HCT116 (cell line): ENCODE data around the gene GNAT1. TPM values are rescaled to one million over a fixed set of nuclear protein-coding genes. Genes with fewer than 3 reads are reported as not detected.
A peak's percentile ranks its signal among the peaks of the same experiment; 100 is the strongest.

Source experiments
- ATAC-seq: fragments of 200-7000 bp; cut with Tn5 transposase; 2 replicates; pipeline ENCODE4 v1.9.1; 2020; ENCODE audit warnings: mild to moderate bottlenecking, moderate library complexity
- BruUV-seq: library from RNA; stranded (reverse); fragments of 400-500 nt; replicated peaks from 2 replicates; lab custom pipeline; 2021; lab: Mats Ljungman, UMichigan
- CTCF ChIA-PET: fragments of 300-600 bp; sonication (Branson Sonifier 250); formaldehyde crosslinking; loops from one replicate; lab custom pipeline; 2021; ENCODE audit warnings: antibody characterized with exemption; lab: Charles Lee
- POLR2A ChIA-PET: fragments of 300-600, 350-600 bp; sonication (Branson Sonifier 250); formaldehyde crosslinking; loops from one replicate; lab custom pipeline; 2021; ENCODE audit warnings: antibody characterized with exemption; lab: Charles Lee
- RAD21 ChIA-PET, 2 experiments: fragments of 300-600 bp; sonication (Branson Sonifier 250); formaldehyde crosslinking; loops; one replicate each; lab custom pipeline; 2023; ENCODE audit warnings: low total read pairs in 2 of 2; ENCODE audit not compliant: uncharacterized antibody in 2 of 2, unreplicated experiment in 2 of 2, low non-redundant PET in 1 of 2; lab: Charles Lee
- DNase-seq: peaks from one replicate; pipeline ENCODE4 v3.0.0-alpha.2; 2010; ENCODE audit warnings: low read depth, low spot score
- H2AFZ ChIP-seq: fragments of 200-600 bp; shearing (Covaris generic), sonication (generic); 2 replicates; pipeline ENCODE4 v1.6.1; 2017; ENCODE audit warnings: low read depth, mixed run types, mixed read lengths, antibody characterized with exemption, low read length; ENCODE audit not compliant: poor library complexity, severe bottlenecking
- H3K27ac ChIP-seq: 2 replicates; pipeline ENCODE4 v1.5.1; 2012; ENCODE audit warnings: low read depth, low read length
- H3K27me3 ChIP-seq: fragments of 200-600 bp; sonication (generic); 2 replicates; pipeline ENCODE4 v1.6.1; 2016; ENCODE audit warnings: mixed run types, low read length, mixed read lengths; ENCODE audit not compliant: insufficient read depth
- H3K36me3 ChIP-seq, 2 experiments: fragments of 200-500 bp in 1 of 2; fragments of 200-600 bp in 1 of 2; sonication (Bioruptor generic) in 1 of 2; sonication (generic) in 1 of 2; 2 replicates each; pipeline versions ENCODE4 v1.5.1 to v1.6.1; 2014 to 2016; ENCODE audit warnings: low read length in 2 of 2, inconsistent platforms in 1 of 2, mixed read lengths in 1 of 2, mixed run types in 1 of 2; ENCODE audit not compliant: insufficient read depth in 2 of 2, control insufficient read depth in 1 of 2
- H3K4me1 ChIP-seq, 2 experiments: fragments of 200-600 bp in 1 of 2; sonication (generic) in 1 of 2; 2 replicates each; pipeline versions ENCODE4 v1.5.1 to v1.6.1; 2012 to 2017; ENCODE audit warnings: low read length in 2 of 2, inconsistent platforms in 1 of 2, mild to moderate bottlenecking in 1 of 2, mixed read lengths in 1 of 2, mixed run types in 1 of 2, moderate library complexity in 1 of 2; ENCODE audit not compliant: insufficient read depth in 2 of 2, control insufficient read depth in 1 of 2
- H3K4me2 ChIP-seq: fragments of 200-600 bp; sonication (generic); 2 replicates; pipeline ENCODE4 v1.6.1; 2017; ENCODE audit warnings: mixed run types, low read length, mixed read lengths
- H3K4me3 ChIP-seq, 2 experiments: fragments of 200-600 bp in 1 of 2; sonication (generic) in 1 of 2; replicated peaks in 1 of 2; 2 replicates each; pipeline ENCODE4 v1.5.1; 2011 to 2016; ENCODE audit warnings: low read length in 2 of 2, control low read depth in 1 of 2, low read depth in 1 of 2, mild to moderate bottlenecking in 1 of 2, mixed read lengths in 1 of 2, mixed run types in 1 of 2
- H3K79me2 ChIP-seq: fragments of 200-600 bp; sonication (generic); 2 replicates; pipeline ENCODE4 v1.6.1; 2017; ENCODE audit warnings: mild to moderate bottlenecking, mixed run types, low read length, moderate library complexity, mixed read lengths; ENCODE audit not compliant: insufficient read depth
- H3K9ac ChIP-seq: fragments of 200-600 bp; sonication (generic); 2 replicates; pipeline ENCODE4 v1.6.1; 2016; ENCODE audit warnings: low read length, mixed read lengths
- H3K9me2 ChIP-seq: fragments of 200-600 bp; sonication (generic), shearing (Covaris generic); 2 replicates; pipeline ENCODE4 v1.6.1; 2017; ENCODE audit warnings: mixed run types, mild to moderate bottlenecking, moderate library complexity; ENCODE audit not compliant: insufficient read depth
- H3K9me3 ChIP-seq, 2 experiments: fragments of 200-500 bp in 1 of 2; fragments of 200-600 bp in 1 of 2; sonication (Bioruptor generic) in 1 of 2; sonication (generic) in 1 of 2; 2 replicates each; pipeline ENCODE4 v1.6.1; 2014 to 2017; ENCODE audit warnings: low read length in 2 of 2, mixed read lengths in 2 of 2, inconsistent platforms in 1 of 2, low read depth in 1 of 2, mild to moderate bottlenecking in 1 of 2, mixed run types in 1 of 2, moderate library complexity in 1 of 2; ENCODE audit not compliant: control insufficient read depth in 1 of 2, insufficient read depth in 1 of 2
- H4K20me1 ChIP-seq: fragments of 200-600 bp; sonication (generic), shearing (Covaris generic); 2 replicates; pipeline ENCODE4 v1.6.1; 2017; ENCODE audit warnings: mixed run types, mild to moderate bottlenecking, moderate library complexity; ENCODE audit not compliant: insufficient read depth
- CBX3 ChIP-seq: IDR thresholded peaks from 2 replicates; pipeline ENCODE4 v1.6.1; 2012; ENCODE audit warnings: low read depth
- CEBPB ChIP-seq: IDR thresholded peaks from 2 replicates; pipeline ENCODE4 v1.6.1; 2012; ENCODE audit warnings: low read depth
- EGR1 ChIP-seq: IDR thresholded peaks from 2 replicates; pipeline ENCODE4 v1.6.1; 2012; ENCODE audit warnings: low read depth
- ELF1 ChIP-seq: IDR thresholded peaks from 2 replicates; pipeline ENCODE4 v1.6.1; 2012; ENCODE audit warnings: low read depth, borderline replicate concordance
- EZH2 ChIP-seq: fragments of 200-600 bp; sonication (generic); IDR thresholded peaks from 2 replicates; pipeline ENCODE4 v1.6.1; 2017; ENCODE audit warnings: antibody characterized with exemption, mixed run types
- FOSL1 ChIP-seq: IDR thresholded peaks from 2 replicates; pipeline ENCODE4 v1.6.1; 2012; ENCODE audit warnings: low read depth
- JUND ChIP-seq: IDR thresholded peaks from 2 replicates; pipeline ENCODE4 v1.6.1; 2012
- POLR2A ChIP-seq: IDR thresholded peaks from 2 replicates; pipeline ENCODE4 v1.7.0; 2011; ENCODE audit warnings: borderline replicate concordance; ENCODE audit not compliant: insufficient read depth, insufficient read length; ENCODE audit errors: extremely low read depth
- POLR2AphosphoS5 ChIP-seq: IDR thresholded peaks from 2 replicates; pipeline ENCODE4 v1.6.1; 2011; ENCODE audit warnings: mild to moderate bottlenecking, low read depth, low read length, moderate library complexity
- RAD21 ChIP-seq: IDR thresholded peaks from 2 replicates; pipeline ENCODE4 v1.6.1; 2012; ENCODE audit warnings: low read depth, mild to moderate bottlenecking
- SP1 ChIP-seq: IDR thresholded peaks from 2 replicates; pipeline ENCODE4 v1.6.1; 2012; ENCODE audit warnings: low read depth
- TCF7L2 ChIP-seq: IDR thresholded peaks from 2 replicates; pipeline ENCODE4 v1.7.0; 2011; ENCODE audit warnings: borderline replicate concordance, inconsistent platforms; ENCODE audit not compliant: insufficient read depth, insufficient read length; ENCODE audit errors: extremely low read depth
- YY1 ChIP-seq: IDR thresholded peaks from 2 replicates; pipeline ENCODE4 v1.6.1; 2011; ENCODE audit warnings: low read length, low read depth, moderate library complexity, mild to moderate bottlenecking; ENCODE audit not compliant: insufficient replicate concordance; ENCODE audit errors: extremely low read depth
- ZFX ChIP-seq: fragments of 450-650 bp; IDR thresholded peaks from 2 replicates; pipeline ENCODE4 v1.6.1; 2017
- ZNF274 ChIP-seq: fragments of 200-500 bp; sonication (Bioruptor generic); IDR thresholded peaks from 2 replicates; pipeline ENCODE4 v1.6.1; 2014; ENCODE audit warnings: mild to moderate bottlenecking, low read depth, low read length, inconsistent platforms
- intact Hi-C: fragments of 100-400 bp; cut with micrococcal nuclease; formaldehyde crosslinking; loops from 2 replicates; pipeline ENCODE4 v1.10.0; 2022
- total RNA-seq: library from RNA; stranded (reverse); gene quantifications from one replicate; pipeline ENCODE4 v1.2.1, GENCODE V29; 2021; ENCODE audit not compliant: unreplicated experiment
- TF ChIP-seq, protein P1 (sequence below), 3 experiments: fragments of 200-600 bp in 1 of 3; sonication (generic) in 1 of 3; IDR thresholded peaks in 2 of 3; conservative IDR thresholded peaks in 1 of 3; 2 replicates each; pipeline ENCODE4 v1.5.1; 2012 to 2017; ENCODE audit warnings: low read depth in 2 of 3, low read length in 2 of 3, antibody characterized with exemption in 1 of 3, borderline replicate concordance in 1 of 3, control low read depth in 1 of 3, mild to moderate bottlenecking in 1 of 3, mixed read lengths in 1 of 3, mixed run types in 1 of 3, moderate library complexity in 1 of 3; ENCODE audit not compliant: insufficient read depth in 1 of 3
- TF ChIP-seq, protein P2 (sequence below): IDR thresholded peaks from 2 replicates; pipeline ENCODE4 v1.6.1; 2012
- TF ChIP-seq, protein P3 (sequence below): IDR thresholded peaks from 2 replicates; pipeline ENCODE4 v1.6.1; 2012
- TF ChIP-seq, protein P4 (sequence below): IDR thresholded peaks from 2 replicates; pipeline ENCODE4 v1.6.1; 2012; ENCODE audit warnings: low read depth
- TF ChIP-seq, protein P5 (sequence below): IDR thresholded peaks from 2 replicates; pipeline ENCODE4 v1.6.1; 2011; ENCODE audit warnings: mild to moderate bottlenecking, low read length, moderate library complexity; ENCODE audit not compliant: insufficient replicate concordance; ENCODE audit errors: extremely low read depth

The GNAT1 gene
- total RNA-seq, 1 experiment from 2014 or later = not detected

DNA sequence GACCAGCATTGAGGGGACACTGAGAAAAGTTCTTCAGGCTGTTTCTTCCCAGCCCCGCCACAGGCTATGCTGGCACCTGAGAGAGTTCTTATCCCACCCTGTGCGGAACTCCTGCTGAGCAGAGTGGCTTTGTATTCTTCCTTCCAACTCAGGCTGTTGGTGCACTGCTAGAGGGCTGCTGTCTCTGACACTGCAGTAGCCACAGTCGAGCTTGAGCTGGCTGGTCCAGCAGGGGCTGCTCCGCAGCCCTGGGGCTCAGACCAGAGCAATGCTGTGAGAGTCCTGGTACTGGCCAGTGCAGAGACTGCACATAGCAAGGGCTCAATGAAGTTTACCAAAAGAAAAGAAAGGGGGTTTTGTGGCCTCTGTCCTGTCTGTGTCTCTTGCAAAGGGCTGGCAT lies 48.2 kb downstream of the GNAT1 start:
- Histone ChIP-seq H4K20me1 (0 out of 2 replicates have a peak, but pooled peaks cover 4% of the 10 kb centered on the region), H3K27me3 (no peaks in the 10 kb centered on the region), H2AFZ (no peak overlapping the region), H3K9me3 (no peaks in the 10 kb centered on the region), H3K9ac (0 out of 2 replicates have a peak overlapping the region, but pooled peaks have one; percentile 79), H3K27ac (no peak overlapping the region), H3K4me2 (no peak overlapping the region), H3K36me3 (peaks cover 0 to 5% of the 10 kb centered on the region in 2 experiments; a peak in 1 of 4 replicates), H3K4me1 (peaks cover 38 to 52% of the 10 kb centered on the region in 2 experiments), H3K9me2 (no peaks in the 10 kb centered on the region), H3K4me3 (no peak overlapping the region), H3K79me2 (peaks cover 82% of the 10 kb centered on the region)
- RAD21 ChIA-PET = no interaction called here
- TF ChIP-seq, protein P1, sequence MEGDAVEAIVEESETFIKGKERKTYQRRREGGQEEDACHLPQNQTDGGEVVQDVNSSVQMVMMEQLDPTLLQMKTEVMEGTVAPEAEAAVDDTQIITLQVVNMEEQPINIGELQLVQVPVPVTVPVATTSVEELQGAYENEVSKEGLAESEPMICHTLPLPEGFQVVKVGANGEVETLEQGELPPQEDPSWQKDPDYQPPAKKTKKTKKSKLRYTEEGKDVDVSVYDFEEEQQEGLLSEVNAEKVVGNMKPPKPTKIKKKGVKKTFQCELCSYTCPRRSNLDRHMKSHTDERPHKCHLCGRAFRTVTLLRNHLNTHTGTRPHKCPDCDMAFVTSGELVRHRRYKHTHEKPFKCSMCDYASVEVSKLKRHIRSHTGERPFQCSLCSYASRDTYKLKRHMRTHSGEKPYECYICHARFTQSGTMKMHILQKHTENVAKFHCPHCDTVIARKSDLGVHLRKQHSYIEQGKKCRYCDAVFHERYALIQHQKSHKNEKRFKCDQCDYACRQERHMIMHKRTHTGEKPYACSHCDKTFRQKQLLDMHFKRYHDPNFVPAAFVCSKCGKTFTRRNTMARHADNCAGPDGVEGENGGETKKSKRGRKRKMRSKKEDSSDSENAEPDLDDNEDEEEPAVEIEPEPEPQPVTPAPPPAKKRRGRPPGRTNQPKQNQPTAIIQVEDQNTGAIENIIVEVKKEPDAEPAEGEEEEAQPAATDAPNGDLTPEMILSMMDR (IDR thresholded peaks at IDR 0.05 in 2 of 3, conservative IDR thresholded peaks at IDR 0.05 in 1 of 3; ENCODE audit: borderline replicate concordance in 1 of 3, insufficient read depth in 1 of 3, low read depth in 2 of 3, low read length in 2 of 3) = no peak
- TF ChIP-seq ELF1 (no peak), SP1 (no peak), CEBPB (no peak), EGR1 (no peak), RAD21 (no peak), TCF7L2 (no peak), ZFX (no peak), YY1 (no peak), ZNF274 (no peak), CBX3 (no peak), EZH2 (no peak), FOSL1 (no peak), POLR2A (no peak), POLR2AphosphoS5 (no peak), JUND (no peak)
- TF ChIP-seq, protein P2, sequence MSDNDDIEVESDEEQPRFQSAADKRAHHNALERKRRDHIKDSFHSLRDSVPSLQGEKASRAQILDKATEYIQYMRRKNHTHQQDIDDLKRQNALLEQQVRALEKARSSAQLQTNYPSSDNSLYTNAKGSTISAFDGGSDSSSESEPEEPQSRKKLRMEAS = no peak
- TF ChIP-seq, protein P3, sequence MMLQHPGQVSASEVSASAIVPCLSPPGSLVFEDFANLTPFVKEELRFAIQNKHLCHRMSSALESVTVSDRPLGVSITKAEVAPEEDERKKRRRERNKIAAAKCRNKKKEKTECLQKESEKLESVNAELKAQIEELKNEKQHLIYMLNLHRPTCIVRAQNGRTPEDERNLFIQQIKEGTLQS = no peak
- TF ChIP-seq, protein P4, sequence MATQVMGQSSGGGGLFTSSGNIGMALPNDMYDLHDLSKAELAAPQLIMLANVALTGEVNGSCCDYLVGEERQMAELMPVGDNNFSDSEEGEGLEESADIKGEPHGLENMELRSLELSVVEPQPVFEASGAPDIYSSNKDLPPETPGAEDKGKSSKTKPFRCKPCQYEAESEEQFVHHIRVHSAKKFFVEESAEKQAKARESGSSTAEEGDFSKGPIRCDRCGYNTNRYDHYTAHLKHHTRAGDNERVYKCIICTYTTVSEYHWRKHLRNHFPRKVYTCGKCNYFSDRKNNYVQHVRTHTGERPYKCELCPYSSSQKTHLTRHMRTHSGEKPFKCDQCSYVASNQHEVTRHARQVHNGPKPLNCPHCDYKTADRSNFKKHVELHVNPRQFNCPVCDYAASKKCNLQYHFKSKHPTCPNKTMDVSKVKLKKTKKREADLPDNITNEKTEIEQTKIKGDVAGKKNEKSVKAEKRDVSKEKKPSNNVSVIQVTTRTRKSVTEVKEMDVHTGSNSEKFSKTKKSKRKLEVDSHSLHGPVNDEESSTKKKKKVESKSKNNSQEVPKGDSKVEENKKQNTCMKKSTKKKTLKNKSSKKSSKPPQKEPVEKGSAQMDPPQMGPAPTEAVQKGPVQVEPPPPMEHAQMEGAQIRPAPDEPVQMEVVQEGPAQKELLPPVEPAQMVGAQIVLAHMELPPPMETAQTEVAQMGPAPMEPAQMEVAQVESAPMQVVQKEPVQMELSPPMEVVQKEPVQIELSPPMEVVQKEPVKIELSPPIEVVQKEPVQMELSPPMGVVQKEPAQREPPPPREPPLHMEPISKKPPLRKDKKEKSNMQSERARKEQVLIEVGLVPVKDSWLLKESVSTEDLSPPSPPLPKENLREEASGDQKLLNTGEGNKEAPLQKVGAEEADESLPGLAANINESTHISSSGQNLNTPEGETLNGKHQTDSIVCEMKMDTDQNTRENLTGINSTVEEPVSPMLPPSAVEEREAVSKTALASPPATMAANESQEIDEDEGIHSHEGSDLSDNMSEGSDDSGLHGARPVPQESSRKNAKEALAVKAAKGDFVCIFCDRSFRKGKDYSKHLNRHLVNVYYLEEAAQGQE = no peak
- TF ChIP-seq, protein P5, sequence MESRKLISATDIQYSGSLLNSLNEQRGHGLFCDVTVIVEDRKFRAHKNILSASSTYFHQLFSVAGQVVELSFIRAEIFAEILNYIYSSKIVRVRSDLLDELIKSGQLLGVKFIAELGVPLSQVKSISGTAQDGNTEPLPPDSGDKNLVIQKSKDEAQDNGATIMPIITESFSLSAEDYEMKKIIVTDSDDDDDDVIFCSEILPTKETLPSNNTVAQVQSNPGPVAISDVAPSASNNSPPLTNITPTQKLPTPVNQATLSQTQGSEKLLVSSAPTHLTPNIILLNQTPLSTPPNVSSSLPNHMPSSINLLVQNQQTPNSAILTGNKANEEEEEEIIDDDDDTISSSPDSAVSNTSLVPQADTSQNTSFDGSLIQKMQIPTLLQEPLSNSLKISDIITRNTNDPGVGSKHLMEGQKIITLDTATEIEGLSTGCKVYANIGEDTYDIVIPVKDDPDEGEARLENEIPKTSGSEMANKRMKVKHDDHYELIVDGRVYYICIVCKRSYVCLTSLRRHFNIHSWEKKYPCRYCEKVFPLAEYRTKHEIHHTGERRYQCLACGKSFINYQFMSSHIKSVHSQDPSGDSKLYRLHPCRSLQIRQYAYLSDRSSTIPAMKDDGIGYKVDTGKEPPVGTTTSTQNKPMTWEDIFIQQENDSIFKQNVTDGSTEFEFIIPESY = no peak
- CTCF ChIA-PET = no interaction called here
- intact Hi-C loops = no loop called here
- POLR2A ChIA-PET = no interaction called here
- no peak for ATAC-seq
- DNase-seq = no peak
- no TSS peak for BruUV-seq
